CD4-positive, alpha-beta T cell treated with Interleukin-15 for 1 hour (primary cell): ENCODE data around the gene NCOA3.
"Not testable (repeated sequence)": the region's sequence is repeated elsewhere in the genome, so short reads cannot be mapped to it uniquely, and the experiment has no call there.

Experiments used
- DNase-seq: peaks from one replicate; pipeline ENCODE4 v3.0.0-alpha.2; 2020

NCOA3 gene

DNA sequence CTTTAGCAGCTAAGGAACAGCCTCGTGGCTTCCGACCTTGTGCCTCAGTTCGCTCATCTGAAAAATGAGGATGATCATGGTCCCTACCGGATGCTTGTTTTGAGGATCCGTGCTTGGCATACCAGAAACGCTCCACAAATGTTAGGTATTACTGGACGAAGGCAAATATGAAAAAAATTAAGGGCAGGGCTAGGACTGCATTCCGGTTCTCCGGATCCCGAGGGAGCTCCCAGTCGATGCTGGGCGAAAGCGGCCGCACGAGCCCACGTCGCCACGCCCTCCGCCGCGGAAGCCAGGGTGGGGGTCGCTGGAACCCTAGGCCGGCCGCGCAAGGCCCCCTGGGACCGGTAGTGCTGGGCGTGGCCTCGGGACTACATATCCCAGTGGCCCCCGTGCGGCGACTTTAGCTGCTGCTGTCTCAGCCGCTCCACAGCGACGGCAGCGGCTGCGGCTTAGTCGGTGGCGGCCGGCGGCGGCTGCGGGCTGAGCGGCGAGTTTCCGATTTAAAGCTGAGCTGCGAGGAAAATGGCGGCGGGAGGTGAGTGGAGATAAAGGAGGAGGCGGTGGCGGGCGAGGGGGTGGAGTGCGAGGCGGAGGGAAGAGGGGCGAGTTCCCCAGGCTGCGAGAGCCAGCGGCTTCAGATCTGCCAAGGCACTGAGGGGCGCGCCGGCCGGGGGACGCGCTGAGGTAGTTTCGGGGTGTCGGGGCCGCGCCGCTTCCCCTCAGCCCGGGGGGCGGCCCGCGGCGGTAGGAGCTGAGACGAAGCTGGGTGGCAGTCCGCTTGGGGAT, at the start of gene NCOA3:
TSS of gene NCOA3 (plus strand) at position 406 of the 789 bp plus-strand sequence. CDS start 120,361 bp downstream, outside the sequence.
- peak; percentile 92 for DNase-seq

DNA sequence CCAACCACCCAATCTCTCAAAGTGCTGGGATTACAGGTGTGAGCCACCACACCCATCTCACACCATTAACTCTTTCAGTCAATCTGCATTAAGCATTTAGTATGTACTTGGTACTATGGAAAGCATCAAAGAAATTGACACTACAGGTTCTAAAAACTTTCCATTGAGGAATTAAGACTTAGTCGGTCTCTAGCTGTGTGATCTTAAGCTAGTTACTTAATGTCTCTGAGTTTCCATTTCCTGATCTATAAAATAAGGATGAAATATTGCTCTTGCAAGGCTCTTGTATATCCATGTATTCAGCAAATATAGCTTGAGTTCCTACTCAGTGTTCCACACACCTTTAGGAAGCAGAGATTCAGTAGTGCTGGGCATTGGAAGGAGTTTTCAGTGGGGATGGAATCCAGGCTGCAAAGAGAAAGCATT, 48.9 kb upstream of the NCOA3 start:
- DNase-seq, result no peak

DNA sequence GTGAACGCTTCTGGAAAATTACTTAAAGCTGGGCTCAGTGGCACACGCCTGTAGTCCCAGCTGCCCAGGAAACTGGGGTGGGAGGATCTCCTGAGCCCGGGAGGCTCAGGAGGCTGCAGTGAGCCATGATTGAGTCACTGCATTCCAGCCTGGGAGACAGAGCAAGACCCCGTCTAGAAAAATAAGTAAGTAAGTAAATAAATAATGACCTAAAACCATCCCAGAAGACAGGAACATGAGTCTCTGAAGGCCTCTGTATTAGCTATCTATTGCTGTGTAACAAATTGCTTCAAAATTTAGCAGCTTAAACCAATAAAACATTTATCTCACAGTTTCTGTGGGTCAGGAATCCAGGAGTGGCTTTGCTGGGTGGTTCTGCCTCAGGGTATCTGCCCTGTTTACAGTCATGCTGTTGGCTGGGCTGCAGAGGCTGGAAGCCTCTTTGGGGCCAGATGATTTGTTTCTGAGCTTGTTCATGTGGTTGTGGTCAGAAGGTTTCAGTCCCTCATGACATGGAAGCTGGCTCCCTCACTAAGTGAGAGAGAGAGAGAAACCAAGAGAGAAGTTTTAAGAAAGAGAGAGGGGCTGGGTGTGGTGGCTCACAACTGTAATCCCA, 48.4 kb upstream of the NCOA3 start:
- peak; percentile 21 for DNase-seq

DNA sequence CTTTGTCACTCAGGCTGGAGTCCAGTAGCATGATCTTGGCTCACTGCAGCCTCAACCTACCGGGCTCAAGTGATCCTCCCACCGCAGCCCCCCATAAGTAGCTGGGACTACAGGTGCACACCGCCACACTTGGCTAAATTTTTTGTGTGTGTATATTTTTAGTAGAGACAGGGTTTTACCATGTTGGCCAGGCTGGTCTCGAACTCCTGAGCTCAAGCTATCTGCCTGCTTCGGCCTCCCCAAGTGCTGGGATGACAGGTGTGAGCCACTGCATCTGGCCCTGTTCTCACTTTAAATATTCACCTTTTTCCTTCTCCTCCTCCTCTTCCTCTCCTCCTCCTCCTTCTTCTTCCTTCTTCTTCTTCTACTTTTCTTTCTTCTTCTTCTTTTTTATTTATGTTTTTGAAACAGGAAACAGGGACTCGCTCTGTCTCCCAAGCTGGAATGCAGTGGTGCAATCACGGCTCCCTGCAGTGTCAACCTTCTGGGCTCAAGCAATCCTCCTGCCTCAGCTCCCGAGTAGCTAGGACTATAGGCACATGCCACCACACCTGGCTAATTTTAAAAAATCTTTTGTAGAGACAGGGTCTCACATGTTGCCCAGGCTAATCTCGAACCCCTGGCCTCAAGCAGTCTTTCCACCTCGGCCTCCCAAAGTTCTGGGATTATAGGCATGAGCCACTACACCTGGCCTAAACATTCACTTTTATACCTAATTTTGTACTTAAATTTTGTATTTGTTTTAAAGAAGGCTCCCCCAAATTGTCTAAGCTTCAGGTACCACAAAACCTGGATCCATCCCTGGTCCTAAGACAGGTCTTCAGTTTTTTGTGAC, 47.2 kb upstream of the NCOA3 start:
- DNase-seq, result no peak

DNA sequence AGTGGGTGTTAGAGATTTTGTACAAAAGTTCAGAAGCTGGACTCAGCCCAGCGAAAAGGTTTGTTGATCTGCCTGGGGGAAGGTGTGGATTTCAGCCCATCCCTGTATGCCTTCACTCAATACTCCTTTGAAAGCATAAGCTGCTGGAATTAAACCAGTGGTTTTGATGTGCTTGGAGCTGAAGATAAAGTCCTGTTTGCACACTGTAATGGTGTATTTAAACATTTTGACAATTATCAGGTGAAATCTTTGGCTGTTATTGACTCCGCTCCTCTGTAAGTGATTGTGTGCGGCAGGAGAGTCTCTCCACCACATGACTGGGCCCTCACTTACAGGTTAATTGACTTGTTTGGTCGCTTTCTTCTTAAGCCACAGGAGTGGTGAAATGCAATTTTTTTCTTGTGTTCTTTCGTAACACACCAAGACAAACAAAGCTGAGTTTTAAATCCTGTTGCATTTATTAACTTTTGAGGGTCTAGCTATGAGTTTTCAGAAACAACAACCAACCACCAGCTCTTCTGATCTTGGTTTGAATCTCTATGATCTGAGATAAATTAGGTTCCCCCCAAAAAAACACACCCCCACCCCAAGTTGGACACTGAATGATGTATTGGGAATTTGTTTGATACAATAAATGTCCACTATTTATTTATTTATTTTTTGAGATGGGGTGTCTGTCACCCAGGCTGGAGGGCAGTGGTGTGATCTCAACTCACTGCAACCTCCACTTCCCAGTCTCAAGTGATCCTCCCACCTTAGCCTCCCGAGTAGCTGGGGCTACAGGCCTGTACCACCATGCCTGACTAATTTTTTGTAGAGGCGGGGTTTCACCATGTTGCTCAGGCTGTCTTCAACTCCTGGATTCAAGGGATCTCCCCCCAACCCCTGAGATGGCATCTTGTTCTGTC, 46.3 kb upstream of the NCOA3 start:
- no peak for DNase-seq

DNA sequence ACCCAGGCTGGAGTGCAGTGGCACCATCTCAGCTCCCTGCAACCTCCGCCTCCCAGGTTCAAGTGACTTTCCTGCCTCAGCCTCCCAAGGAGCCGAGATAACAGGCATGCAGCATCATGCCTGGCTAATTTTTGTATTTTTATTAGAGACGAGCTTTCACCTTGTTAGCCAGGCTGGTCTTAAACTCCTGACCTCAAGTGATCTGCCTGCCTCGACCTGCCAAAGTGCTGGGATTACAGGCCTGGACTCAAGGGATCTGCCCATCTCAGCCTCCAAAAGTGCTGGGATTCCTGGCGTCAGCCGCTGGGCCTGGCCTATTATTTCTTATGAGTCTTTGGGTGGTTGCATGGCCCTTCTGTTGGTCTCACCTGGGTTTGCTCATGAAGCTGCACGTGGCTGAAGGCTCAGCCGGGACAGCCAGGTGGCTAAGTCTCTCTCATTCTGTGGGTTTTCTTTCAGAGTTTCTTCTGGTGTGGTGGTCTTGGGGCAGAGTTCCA, 45.6 kb upstream of the NCOA3 start:
- no peak for DNase-seq

DNA sequence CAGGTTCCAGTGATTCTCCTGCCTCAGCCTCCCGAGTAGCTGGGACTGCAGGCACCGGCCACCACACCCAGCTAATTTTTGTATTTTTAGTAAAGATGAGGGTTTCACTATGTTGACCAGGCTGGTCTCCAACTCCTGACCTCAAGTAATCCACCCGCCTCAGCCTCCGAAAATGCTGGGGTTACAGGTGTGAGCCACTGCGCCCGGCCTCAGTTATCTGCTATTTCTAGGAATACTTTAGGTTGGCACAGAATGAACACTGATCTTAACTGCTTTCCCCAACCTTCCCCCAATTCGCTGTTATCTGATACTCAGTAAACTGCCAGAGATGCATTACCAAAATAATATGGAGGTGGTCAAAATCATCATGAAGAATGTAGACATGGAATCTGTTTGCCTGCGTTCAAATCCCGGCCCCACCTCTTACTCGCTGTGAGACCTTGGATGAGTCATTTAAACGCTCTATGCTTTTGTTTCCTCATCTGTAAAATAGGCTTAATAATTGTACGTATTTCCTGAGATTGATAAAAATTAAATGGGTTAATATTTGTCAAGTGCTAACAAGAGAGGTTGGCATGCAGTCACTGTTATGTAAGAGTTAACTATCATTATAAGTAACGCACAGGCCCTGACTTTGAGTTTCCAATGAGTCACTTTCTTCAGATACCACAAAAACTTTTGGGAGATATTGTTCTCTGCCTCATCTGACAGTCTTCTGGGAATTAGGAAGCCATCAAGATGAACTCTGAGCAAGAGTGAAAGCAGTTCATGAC, 44.5 kb upstream of the NCOA3 start:
- no peak for DNase-seq

DNA sequence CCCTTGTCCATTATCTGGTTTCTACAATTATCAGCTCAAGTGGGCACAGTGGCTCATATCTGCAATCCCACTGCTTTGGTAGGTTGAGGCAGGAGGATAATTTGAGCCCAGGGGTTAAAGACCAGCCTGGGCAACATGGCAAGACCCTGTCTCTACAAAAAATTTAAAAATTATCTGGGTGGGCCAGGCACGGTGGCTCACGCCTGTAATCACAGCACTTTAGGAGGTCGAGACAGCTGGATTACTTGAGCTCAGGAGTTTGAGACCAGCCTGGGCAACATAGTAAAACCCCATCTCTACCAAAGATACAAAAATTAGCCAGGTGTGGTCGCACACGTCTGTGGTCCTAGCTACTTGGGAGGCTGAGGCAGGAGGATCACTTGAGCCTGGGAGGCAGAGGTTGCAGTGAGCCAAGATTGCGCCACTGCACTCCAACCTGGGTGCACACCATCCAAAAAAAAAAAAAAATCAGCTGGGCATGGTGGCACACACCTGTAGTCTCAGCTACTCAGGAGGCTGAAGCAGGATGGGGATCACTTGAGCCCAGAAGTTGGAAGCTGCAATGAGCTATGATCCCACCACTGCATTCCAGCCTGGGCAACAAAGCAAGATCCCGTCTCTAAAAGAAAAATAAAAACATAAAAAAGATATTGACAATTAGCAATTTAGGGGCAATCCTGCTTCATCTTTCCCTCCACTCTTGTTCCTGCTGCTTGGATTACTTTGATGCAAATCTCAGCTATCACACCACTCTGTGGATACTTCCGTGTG, 43.2 kb upstream of the NCOA3 start:
- DNase-seq, result not testable (repeated sequence)

DNA sequence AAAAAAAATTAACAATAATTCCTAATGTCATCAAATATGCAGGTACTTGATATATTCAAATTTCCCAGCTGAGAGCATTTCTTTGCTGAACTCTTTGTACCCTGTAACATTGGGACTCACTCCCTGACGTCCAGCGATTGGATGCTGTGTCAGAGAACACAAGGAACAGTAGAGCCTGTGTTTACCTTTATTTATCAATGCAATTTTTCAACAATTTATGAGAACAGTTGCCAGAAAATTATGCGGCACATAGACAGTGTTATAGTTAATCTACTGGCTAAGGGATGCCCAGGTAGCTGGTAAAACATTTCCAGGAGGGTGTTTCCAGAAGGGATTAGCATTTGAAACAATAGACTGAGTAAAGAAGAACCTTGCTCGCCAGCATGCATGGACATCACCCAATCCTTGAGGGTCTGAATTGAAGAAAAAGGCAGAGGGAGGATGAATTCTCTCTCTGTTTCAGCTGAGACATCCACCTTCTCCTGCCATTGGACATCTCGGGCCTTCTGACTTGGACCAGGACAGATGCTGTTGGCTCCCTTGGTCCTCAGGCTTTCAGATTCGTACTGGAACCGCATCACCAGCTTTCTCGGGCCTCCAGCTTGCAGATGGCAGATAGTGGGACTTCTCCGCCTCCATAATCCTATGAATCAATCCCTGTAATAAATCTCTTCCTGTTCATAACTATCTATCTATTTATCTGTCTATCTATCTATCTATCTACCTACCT, 42.2 kb upstream of the NCOA3 start:
- DNase-seq, result no peak

DNA sequence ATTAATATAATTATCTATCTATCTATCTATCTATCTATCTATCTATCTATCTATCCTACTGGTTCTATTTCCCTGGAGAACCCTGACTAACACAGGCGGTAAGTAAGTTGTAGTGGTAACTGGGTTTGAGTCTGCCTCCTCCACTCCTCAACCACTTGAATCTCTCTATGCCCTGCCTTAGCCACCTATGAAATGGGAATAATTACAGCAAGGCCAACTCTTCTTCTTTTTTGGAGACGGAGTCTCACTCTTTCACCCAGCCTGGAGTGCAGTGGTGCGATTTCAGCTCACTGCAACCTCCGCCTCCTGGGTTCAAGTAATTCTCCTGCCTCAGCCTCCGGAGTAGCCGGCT, 41.0 kb upstream of the NCOA3 start:
- not testable (repeated sequence) for DNase-seq

DNA sequence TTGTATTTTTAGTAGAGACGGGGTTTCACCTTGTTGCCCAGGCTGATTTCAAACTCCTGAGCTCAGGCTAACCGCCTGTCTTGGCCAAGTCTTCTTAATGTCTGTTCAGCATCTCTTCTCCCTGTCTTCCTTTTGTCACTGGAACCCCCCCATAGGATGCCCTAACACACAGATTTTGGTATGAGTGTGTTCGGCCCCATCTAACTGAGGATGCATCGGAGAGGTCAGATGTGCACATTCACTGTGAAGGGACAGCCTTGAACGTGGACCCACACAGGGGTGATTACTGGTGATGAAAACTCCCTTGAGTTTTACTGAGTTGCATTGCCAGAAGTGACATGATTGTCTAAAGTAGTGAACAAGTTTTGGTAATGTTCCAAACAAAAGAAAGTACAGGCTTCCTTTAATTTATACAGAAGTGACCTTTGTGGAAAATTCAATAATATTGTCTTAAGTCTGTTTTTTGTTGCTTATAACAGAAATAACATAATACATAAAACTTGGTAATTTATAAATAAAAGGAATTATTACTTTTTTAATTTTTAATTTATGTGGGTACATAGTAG, 40.5 kb upstream of the NCOA3 start:
- DNase-seq, result no peak

DNA sequence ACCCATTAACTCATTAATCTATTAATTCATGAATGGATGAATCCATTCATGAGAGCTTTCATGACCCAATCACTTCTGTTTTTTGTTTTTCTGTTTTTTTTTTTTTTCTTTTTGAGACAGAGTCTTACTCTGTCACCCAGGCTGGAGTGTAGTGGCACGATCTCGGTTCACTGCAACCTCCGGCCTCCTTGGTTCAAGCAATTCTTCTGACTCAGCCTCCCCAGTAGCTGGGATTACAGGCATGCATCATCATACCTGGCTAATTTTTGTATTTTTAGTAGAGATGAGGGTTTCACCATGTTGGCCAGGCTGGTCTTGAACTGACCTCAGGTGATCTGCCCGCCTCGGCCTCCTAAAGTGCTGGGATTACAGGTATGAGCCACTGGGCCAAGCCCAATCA, 39.8 kb upstream of the NCOA3 start:
- not testable (repeated sequence) for DNase-seq

DNA sequence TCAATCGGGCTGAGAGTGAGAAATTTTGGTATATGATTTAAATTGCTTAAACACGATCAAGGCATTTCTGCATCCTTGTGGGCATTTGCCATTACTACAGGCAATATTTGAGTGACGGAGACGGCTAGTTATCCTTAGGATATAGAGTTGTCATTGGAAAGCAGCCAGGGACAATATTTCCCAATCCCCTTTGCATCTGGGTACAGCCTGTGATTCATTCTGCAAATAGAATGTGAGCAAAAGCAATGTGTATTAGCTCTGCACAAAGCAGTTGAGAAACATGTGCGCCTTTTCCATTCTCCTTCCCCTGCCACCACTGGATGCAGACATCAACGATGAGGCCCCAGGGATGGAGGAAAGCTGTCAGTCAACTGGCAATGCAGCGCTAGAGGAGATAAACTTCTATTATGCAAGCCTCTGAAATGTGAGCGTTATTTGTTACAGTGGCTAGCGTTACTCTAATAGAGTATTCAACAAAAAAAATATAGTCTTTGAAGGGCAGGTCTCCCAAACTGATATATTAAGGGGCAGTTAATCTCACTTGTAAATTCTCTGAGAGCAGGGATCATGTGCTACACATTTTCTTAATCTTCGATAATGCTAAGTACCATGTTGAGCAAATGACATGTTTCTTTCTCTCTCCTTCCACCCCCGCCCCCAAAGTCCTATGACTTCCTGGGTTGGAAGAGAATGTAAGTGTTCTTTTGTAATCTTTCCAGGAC, 37.1 kb upstream of the NCOA3 start:
- DNase-seq, result no peak

DNA sequence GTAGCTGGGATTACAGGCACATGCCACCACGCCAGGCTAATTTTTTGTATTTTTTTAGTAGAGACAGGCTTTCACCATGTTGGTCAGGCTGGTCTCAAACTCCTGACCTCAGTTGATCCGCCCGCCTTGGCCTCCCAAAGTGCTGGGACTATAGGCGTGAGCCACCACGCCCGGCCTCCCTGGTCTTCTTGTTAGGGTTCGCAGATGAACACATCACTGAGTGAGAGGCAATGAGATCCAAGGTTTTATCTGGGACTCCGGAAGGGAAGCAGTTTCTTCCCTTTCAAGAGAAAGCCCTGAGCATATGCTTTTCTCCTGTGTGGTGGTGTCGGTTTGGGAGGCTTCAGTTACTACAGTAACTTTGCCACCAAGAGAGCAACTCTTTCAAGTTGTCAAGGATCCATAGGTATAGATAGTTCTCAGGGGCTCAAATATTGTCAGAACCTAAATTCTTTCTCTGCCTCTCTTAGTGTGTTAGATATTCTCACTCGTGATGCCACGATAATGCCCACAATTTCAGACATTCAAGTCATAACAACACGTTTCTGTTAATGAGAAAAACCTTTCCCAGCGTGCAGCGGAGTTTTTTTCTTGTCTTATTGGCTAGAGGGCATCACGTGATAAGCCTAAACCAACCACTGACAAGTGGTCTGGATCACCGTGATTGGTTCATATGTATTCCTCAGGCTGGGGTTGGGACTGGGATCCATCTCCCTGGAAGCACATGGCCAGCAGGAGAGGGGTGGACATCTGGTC, 36.2 kb upstream of the NCOA3 start:
- no peak for DNase-seq

DNA sequence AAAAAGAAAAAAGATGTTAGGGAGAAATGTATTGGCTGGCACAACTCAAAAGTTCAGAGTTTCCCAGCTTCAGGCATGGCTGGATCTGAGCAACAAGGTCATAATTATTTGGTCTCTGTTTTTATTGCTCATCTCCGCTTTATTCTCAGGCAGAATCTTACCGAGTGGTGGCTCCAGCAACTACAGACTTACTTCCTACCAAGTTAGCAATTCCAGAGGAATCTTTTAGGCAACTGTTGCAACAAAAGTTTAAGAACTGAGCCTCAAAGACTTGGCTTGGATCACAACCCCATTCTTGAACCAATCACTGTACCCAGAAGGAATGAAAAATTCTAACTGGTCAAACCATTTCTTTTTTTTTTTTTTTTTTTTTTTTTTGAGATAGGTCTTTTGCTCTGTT, 35.5 kb upstream of the NCOA3 start:
- DNase-seq, result no peak

DNA sequence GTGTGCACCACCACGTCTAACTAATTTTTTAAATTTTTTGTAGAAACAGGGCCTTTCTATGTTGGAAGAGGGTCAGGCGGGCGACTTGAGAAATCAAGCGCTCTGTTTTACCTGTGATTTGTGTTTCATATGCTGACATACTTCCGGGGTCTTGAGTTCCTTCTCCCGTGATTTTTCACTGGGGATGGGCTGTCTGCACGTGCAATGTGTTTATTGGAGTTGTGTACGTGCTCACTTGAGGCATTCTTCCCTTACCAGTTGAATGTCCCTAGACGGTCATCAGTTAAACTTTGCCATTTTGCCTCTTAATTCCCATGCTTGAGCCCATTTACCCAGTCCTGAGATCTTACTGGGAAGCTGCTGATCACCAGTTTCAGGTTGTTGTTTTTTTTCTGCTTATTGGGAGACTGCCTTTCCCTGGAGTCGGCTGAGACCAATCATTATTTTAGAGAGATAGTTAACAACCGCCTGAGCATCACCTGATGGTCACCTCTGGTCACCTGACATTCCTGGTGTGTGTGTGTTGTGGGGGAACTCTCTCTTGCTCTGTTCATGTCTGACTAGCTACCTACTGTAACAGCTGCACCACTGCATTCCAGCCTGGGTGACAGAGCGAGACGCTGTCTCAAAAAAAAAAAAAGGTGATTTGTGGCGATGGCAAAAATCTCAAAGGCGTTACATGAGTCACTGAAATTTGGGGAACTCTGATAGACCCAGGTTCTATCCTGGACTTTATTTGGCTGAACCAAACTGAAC, 34.8 kb upstream of the NCOA3 start:
- DNase-seq, result no peak

DNA sequence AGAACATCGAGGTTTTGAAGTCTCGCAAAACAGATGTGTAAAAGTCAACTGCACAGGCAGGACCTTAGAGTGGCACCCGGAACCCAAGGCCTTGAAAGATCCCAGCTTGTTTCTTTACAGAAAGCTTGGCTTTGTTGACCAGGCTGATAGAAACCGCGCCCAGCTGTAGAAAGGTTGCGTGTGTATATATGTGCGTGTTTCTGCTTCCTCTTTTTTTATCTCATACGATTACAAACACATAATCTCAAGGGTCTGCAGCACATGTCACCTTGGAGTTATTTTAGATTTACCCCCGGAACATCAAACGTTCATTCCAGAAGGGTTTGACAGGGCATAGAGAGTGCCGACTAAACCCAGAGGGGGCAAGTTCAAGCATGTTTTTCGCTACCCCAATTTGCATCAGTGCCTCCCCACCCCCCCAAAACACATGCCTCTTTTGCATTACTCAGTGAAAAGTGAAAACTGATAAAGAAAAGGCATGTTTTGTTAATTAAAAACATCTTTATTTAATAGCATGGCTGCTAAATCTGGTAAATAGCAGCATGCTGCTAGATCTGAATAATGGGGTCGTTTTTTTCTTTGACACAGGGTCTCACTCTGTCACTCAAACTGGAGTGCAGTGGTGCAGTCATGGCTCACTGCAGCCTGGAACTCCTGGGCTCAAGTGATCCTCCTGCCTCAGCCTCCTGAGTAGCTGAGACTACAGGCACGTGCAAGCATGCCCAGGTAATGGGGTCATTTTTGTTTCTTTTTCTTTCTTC, 33.2 kb upstream of the NCOA3 start:
- DNase-seq, result peak; percentile 53
